Fibroblast of upper back skin (primary cell): Measurements from ENCODE around the gene GPR143.
"Not testable (repeated sequence)": the region's sequence is repeated elsewhere in the genome, so short reads cannot be mapped to it uniquely, and the experiment has no call there.

Experiments
- DNase-seq: peaks from one replicate; pipeline ENCODE4 v3.0.0-alpha.2; 2013

The GPR143 gene

GRCh38 chrX:9765737-9766097, at the start of gene GPR143:
GPR143 (minus strand) TSS chrX:9765847; CDS start chrX:9765817, 30 bp downstream.
- no peak for DNase-seq

DNA sequence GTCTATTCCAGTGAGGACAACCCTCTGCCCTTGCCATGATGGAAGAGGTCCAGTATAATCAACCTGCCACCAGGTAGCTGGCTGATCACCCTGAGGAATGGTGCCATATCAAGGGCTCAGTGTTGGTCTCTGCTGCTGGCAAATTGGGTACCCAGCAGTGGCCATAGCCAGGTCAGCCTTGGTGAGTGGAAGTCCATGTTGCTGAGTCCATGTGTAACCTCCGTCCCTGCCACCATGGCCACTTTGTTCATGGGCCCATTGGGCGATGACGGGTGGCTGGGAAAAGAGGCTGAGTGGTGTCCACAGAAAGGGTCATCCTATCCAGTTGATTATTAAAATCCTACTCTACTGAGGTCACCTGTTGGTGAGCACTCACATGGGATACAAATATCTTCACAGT, 45.4 kb upstream of the GPR143 start:
- not testable (repeated sequence) for DNase-seq

DNA sequence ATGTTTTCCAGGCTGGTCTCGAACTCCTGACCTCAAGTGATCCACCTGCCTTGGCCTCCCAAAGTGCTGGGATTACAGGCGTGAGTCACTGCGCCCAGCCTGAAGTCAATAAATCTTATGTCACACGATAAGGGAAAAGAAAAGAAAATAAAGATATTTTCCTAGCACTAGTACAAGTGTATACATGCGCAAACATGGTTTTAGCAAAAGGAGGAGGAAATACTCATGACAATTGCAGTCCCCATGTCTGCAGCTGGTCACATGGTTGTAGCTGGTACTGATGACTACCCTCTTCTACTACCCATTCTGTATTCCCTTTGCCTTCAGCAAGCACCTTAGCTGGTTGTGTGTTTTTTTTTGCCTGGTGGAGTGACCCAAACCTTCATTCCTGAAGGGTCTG, 44.2 kb upstream of the GPR143 start:
- not testable (repeated sequence) for DNase-seq

DNA sequence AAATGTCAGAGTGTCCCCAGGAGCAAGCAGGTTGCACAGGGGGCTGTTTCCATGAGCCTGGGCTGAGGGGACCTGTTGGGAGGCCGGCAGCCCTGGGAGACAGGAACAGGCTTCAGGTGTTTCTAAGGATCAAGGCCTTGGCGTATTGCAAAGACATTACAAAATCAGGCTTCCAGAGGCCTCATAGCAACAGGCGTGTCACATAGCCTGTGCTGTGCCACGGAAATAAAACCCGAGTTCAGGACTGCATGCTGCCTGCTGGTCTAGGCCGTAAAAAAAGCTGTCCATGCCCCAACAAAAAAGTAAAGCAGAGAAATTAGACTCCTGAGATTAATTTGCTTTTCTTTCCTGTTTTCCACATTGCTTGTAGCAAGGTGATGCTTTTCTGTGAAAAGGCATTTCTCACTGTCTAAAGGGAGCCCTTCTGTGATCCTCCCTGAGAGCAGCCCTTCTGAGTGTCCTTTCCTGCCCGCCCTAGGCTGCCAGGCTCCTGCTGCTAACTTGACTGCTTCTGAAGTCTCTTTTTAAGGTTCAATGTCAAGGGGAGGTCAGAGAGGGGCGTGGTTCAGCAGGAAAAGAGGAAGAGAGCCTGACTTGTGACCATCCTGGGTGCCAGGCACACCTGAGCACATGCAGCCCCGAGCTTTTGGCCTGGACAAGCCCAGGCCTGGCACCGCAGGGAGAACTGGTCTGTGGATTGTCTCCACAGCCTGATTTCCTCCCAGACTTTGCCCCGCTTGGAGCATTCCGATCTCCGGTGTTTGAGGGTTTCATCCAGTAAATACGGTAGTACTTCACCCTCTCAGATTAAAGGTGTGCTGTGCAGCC, 41.9 kb upstream of the GPR143 start:
- no peak for DNase-seq

GRCh38 chrX:9805956-9806355, 40.3 kb upstream of the GPR143 start:
- DNase-seq, result no peak

GRCh38 chrX:9804444-9804843, 38.8 kb upstream of the GPR143 start:
- no peak for DNase-seq

- DNase-seq, result no peak
Measured at GRCh38 chrX:9802737-9803136, 37.1 kb upstream of the GPR143 start.

DNA sequence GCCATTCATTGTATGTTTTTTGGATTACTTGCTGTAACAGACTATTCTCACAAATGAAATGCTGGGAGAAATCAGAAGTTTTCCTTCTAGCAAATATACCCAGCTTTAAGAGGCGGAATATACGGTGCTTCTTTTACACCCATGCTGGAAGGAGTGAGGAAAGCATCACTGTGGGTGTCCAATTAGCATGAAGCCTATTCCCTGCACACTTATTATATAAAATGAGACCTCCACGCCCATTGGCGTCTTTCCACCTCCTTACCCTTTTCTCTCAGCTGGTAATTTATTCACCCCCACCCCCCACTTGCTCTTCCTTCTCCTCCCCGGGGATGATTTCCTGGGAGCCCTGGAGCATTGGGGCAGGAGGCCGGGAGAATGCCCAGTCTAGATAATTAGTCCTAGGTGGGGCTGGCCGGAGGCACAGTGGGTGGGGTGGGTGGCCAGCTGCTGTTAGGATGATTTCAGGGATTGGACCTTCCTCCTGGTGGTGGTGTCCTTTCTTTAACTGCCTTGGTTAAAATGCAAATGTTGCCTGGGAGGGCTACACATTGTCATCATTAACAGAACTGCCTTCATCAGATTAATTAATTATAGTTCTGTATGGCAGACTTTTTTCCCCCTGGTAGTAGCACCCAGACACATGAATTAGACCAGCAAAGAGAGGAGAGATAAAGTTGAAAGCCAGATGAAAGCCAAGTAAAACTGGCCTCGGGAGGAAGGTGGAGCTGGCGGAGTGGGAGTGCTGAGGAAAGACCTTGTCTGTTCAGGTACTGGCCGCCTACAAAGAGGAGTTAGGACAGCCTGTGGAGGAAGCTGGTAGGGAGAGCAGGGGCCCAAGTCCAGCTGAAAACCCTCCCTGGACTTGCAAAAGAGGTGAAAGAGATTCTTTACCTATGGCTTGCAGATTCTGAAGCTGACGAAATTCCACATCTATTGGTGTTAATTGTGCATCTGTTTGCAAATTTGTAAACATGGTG, 32.0 kb upstream of the GPR143 start:
- DNase-seq, result no peak

DNA sequence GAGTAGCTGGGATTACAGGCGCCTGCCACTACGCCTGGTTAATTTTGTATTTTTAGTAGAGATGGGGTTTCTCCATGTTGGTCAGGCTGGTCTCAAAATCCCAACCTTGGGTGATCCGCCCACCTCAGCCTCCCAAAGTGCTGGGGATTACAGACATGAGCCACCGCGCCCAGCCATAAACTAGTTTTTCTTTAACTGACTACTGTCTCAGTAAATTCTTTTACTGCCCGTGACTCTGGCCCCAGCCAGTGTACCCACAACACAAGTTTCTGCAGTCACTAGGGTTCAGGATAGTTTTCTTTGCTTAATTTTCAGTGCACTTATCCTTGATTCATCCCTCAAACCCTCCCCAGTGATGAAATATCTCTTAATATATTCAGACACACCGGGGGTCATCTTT, 28.8 kb upstream of the GPR143 start:
- DNase-seq, result no peak

GRCh38 chrX:9790866-9791265, 25.2 kb upstream of the GPR143 start:
- no peak for DNase-seq

GRCh38 chrX:9789555-9789954, 23.9 kb upstream of the GPR143 start:
- DNase-seq, result no peak

DNA sequence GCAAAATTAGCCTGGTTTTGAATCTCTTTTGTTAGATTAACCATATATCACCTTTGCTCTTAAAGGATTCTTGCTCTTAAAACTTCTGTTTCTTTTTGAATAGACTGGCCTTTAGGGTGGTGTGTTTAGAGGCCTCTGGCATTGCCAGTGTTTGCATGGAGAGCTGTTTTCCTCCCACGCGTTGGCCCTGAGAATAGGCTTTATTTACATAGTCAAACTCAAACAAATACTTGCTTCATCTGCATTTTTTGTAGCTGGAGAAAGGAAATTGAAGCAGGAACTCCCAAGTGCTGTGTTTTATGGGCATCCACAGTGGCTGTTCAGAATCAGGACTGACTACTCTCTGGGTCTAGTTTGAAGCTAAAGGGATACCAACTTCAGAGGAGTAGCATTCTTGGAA, 23.3 kb upstream of the GPR143 start:
- DNase-seq, result no peak

DNA sequence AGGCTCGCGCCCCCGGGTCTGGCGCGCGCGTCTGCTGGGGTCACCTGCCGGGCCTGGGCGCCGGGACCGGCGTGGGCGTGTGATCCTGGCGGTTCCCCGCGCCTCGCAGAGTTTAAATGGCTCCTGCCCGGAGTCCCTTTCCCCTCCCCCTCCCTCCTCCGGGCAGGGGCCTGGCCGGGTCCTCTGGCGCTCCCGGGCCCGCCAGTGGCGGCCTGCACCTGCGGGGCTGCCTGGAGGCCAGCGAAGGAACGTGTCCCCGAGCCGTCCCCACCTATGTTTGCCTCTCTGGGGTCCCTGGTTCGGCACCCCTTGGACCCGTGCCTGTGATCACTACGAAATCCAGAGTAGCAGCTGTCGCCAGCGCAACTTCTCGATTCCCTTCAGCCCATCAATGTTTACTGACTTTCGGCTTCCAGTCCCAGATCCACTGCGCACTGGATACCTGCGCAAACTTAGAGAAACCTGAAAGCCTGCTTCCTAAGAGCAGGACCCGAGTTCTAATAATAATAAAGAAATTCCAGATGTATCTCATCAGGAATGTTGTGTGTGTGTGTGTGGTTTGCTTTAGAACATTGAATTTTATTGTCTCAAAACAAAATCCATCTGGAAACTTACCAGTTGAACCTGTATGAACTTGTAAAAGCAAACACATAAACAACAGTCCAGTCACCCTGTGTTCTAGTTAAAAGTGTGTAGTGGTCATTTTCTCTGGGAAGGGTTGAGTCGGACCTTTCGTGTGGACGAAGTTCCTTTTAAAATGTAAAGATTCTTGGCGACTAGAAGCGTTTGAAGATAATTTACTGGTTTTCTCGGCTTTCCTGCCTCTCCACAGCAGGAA, 21.4 kb upstream of the GPR143 start:
- no peak for DNase-seq

DNA sequence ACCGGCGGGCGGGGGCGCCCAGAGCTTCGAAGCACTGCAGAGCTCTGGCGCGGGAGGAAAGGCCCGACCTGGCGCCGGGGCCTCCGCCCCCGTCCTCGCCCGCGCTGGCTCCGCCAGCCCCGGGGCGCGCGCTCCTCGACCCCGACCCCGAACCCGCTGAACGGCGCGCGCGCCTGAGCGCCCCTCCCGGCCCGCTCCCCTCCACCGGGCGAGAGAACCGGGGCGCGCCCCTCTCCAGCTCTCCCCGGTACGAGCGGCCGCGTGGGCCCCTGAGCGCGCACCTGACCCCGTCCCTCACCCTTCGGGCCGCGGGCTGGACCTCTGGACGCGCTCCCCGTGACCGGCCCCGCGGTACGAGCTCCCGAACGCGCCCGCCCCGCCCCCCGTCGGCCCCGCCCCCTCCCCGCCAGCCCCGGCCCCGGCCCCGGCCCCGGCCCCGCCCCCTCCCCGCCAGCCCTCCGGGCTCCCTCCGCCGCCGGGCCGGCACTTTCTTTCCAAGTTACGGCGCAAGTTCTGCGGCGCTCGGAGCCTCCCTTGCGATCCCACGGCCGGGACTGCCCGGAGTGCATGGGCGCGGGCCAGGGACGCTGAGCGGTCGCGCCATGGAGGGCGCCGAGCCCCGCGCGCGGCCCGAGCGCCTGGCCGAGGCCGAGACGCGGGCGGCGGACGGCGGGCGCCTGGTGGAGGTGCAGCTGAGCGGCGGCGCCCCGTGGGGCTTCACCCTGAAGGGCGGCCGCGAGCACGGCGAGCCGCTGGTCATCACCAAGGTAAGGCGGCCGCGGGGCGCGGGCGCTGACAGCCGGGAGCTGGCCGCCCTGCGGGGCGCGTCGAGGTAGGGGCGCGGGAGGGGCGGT, 20.5 kb upstream of the GPR143 start, which contains the start of gene SHROOM2:
Gene SHROOM2 (plus strand): TSS at position 486 of the 854 bp plus-strand sequence. CDS start 117 bp downstream, at position 603.
- no peak for DNase-seq

- DNase-seq, result no peak
Measured at GRCh38 chrX:9785254-9785943, 19.8 kb upstream of the GPR143 start.

GRCh38 chrX:9784332-9784731, 18.7 kb upstream of the GPR143 start:
- no peak for DNase-seq

DNA sequence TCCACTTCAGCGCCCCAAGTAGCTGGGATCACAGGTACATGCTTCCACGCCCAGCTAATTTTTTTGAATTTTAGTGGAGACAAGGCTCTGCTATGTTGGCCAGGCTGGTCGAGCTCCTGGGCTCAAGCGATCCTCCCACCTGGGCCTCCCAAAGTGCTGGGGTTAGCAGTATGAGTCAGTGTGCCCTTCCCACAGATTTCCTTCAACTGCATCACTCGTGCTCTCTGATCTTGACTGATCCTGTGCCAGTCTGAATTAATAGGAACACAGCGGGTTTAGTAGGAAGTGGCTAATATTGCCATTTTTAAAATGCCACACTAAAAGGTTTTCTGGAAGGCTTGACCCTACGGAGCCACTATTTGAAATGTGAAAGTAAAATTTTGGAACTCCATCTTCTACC, 16.3 kb upstream of the GPR143 start:
- no peak for DNase-seq

GRCh38 chrX:9775930-9776329, 10.3 kb upstream of the GPR143 start:
- DNase-seq, result no peak

- no peak for DNase-seq
Measured at GRCh38 chrX:9772943-9773342, 7.3 kb upstream of the GPR143 start.

DNA sequence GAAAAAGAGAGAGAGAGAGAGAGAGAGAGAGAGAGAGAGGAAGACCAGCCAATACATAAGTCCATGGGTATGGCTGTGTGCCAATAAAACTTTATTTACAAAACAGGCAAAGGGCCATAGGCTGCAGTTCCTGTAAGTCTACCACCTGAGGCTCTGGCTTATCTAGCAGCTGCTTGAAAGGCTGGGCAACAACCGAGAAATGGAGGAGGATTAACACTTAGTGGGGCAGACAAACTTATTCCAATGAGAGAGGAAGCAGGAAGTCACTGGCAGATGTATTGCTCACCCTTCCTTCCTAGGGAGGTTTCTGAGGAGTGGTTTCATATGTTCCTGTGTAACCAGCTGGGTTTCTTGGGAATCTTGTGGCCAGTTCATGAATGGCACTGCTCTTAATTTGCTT, 4.7 kb upstream of the GPR143 start:
- DNase-seq, result no peak

- DNase-seq, result not testable (repeated sequence)
Measured at GRCh38 chrX:9768321-9768839, 2.7 kb upstream of the GPR143 start.
